ENCODE data around the gene RNF41.

DNA sequence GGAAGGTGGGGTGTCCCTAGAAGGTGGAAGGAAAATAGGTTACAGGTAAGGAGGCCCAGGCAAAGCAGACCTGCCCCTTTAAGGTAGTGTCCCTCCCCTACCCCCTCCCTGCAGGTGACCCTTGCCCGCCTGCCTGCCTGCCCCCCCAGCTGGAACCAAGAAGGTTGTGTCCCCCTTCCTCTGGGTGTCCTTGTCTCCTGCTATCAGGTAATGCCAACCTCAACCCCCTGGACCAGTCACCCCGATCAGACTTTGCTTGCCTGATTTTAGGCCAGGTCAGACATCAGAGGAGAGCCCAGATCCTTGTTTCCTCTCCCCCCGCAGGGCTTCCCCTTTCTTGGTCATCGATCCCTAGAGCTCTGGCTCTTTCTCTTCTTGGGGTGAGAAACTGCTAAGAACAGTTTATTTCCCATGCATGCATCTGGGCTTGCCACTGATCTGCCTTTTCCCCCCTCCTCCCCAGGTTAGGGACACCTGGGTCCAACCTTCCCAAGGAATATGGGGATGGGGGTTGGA is 8.3 kb upstream of the RNF41 start, which contains the start of gene SLC39A5:
- TF ChIP-seq, protein P1, sequence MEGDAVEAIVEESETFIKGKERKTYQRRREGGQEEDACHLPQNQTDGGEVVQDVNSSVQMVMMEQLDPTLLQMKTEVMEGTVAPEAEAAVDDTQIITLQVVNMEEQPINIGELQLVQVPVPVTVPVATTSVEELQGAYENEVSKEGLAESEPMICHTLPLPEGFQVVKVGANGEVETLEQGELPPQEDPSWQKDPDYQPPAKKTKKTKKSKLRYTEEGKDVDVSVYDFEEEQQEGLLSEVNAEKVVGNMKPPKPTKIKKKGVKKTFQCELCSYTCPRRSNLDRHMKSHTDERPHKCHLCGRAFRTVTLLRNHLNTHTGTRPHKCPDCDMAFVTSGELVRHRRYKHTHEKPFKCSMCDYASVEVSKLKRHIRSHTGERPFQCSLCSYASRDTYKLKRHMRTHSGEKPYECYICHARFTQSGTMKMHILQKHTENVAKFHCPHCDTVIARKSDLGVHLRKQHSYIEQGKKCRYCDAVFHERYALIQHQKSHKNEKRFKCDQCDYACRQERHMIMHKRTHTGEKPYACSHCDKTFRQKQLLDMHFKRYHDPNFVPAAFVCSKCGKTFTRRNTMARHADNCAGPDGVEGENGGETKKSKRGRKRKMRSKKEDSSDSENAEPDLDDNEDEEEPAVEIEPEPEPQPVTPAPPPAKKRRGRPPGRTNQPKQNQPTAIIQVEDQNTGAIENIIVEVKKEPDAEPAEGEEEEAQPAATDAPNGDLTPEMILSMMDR (IDR thresholded peaks at IDR 0.05): no peak
- TF ChIP-seq POLR2A (IDR thresholded peaks at IDR 0.05) (no peak), POLR2AphosphoS5 (IDR thresholded peaks at IDR 0.05) (no peak), EP300 (IDR thresholded peaks at IDR 0.05; ENCODE audit: low read depth) (no peak)
